ENCODE data around the gene PLA2G4E. TPM values are rescaled to one million over a fixed set of nuclear protein-coding genes. Genes with fewer than 3 reads are reported as not detected.

PLA2G4E gene
- total and polyA plus RNA-seq, 2 of the 13 experiments (the other 11 are each of a cell fraction or from before 2014, with no cell fraction given), result not detected

- no peak overlapping the region for H3K9ac ChIP-seq (ENCODE audit: insufficient read depth, low read depth, low read length)
- no peak overlapping the region for H3K27ac ChIP-seq (ENCODE audit: extremely low read length, insufficient read depth, low read length)
- no peak overlapping the region for H3K4me2 ChIP-seq (ENCODE audit: low read depth, low read length)
- 72% methylated on average over 2 of the region's 3 CpGs for WGBS (ENCODE audit: low lambda C conversion rate)
- no peak overlapping the region for H2AFZ ChIP-seq (ENCODE audit: low read length)
- ChIA-PET POLR2A (no interaction called here), CTCF (ENCODE audit: low intra/inter-chr PET ratio, low total read pairs) (no interaction called here)
- in situ Hi-C loops (cut with HindIII; ENCODE audit: extremely low pct_ligation_motif_present, low pct_unique_long_range_greater_than_20kb) (no loop called here), intact Hi-C loops (cut with micrococcal nuclease; ENCODE audit: unreplicated experiment) (no loop called here)
- H3K27me3 ChIP-seq (ENCODE audit: control insufficient read depth in 1 of 2, insufficient read depth in 2 of 2, low read length in 2 of 2), result peaks cover 2 to 30% of the 10 kb centered on the region in 2 experiments; a peak in 3 of 5 replicates
- BruUV-seq (replicated peaks), result no TSS peak
- peaks cover 9% of the 10 kb centered on the region; the same call in 1 of the 2 replicates for H3K4me1 ChIP-seq (ENCODE audit: insufficient read depth, low read length)
- FAIRE-seq, result no peak
- DNase-seq (ENCODE audit: low spot score), result no peak
- no peak for ATAC-seq
- H3K36me3 ChIP-seq (replicated peaks in 1 of 2; ENCODE audit: control insufficient read depth in 1 of 2, insufficient read depth in 2 of 2, low read length in 2 of 2), result no peaks in the 10 kb centered on the region
- H3K79me2 ChIP-seq (ENCODE audit: insufficient read depth, low read length), result no peaks in the 10 kb centered on the region
- no peaks in the 10 kb centered on the region for H4K20me1 ChIP-seq (ENCODE audit: insufficient read depth, low read length)
- no peaks in the 10 kb centered on the region for H3K9me3 ChIP-seq (ENCODE audit: low read length)
- H3K4me3 ChIP-seq (replicated peaks in 1 of 3; ENCODE audit: insufficient read depth in 1 of 3, low read depth in 2 of 3, low read length in 3 of 3), result no peak overlapping the region
- TF ChIP-seq FOXK2 (IDR thresholded peaks at IDR 0.05), result no peak
- TF ChIP-seq ELF3 (CRISPR knock-in tag; IDR thresholded peaks at IDR 0.05), result no peak
- TF ChIP-seq AFF4 (CRISPR knock-in tag; IDR thresholded peaks at IDR 0.05), result no peak
- no peak for TF ChIP-seq ZNF142 (CRISPR knock-in tag; IDR thresholded peaks at IDR 0.05)
- no peak for TF ChIP-seq ZBTB26 (CRISPR knock-in tag; IDR thresholded peaks at IDR 0.05; ENCODE audit: borderline replicate concordance)
- TF ChIP-seq ZNF782 (CRISPR knock-in tag; IDR thresholded peaks at IDR 0.05; ENCODE audit: borderline replicate concordance), result no peak
- no peak for TF ChIP-seq NFATC3 (CRISPR knock-in tag; IDR thresholded peaks at IDR 0.05)
- no peak for TF ChIP-seq TOE1 (CRISPR knock-in tag; IDR thresholded peaks at IDR 0.05)
- TF ChIP-seq ARID3A (IDR thresholded peaks at IDR 0.05; ENCODE audit: low read depth, low read length), result no peak
- no peak for TF ChIP-seq ZNF558 (CRISPR knock-in tag; IDR thresholded peaks at IDR 0.05; ENCODE audit: borderline replicate concordance)
- TF ChIP-seq ZNF549 (CRISPR knock-in tag; IDR thresholded peaks at IDR 0.05), result no peak
- no peak for TF ChIP-seq SP2 (CRISPR knock-in tag; IDR thresholded peaks at IDR 0.05)
Measured at GRCh38 chr15:41997845-41998244, 23.0 kb downstream of the PLA2G4E start.

Data from HepG2 (cell line).